ENCODE data around the gene LPXN. TPM values are rescaled to one million over a fixed set of nuclear protein-coding genes. Genes with fewer than 3 reads are reported as not detected.

The LPXN gene
- total RNA-seq, 4 donors from 2014 or later, result 12.3 to 66.0 (median 18.2) TPM

GRCh38 chr11:58592760-58593472, 17.3 kb upstream of the LPXN start:
- DNase-seq, result peak in 1 of 3 donors; percentile 65
- TF ChIP-seq CTCF (IDR thresholded peaks at IDR 0.05) (no peak), POLR2A (IDR thresholded peaks at IDR 0.05) (no peak)

GRCh38 chr11:58591659-58592058, 16.0 kb upstream of the LPXN start:
- H3K4me3 ChIP-seq, result no peak overlapping the region
- no peak overlapping the region for H3K27ac ChIP-seq
- H3K36me3 ChIP-seq, result no peaks in the 10 kb centered on the region
- no peak for DNase-seq
- H3K4me1 ChIP-seq, result peaks cover 0 to 38% (median 0%) of the 10 kb centered on the region in 4 donors
- TF ChIP-seq CTCF (IDR thresholded peaks at IDR 0.05) (no peak), POLR2A (IDR thresholded peaks at IDR 0.05) (no peak)
- no peaks in the 10 kb centered on the region for H3K27me3 ChIP-seq
- H3K9me3 ChIP-seq, result no peaks in the 10 kb centered on the region

More at GRCh38 chr11:58592760-58593472, 17.3 kb upstream of the LPXN start:
- H3K4me3 ChIP-seq, result no peak overlapping the region
- H3K9me3 ChIP-seq, result no peaks in the 10 kb centered on the region
- H3K4me1 ChIP-seq, result peaks cover 0 to 51% (median 0%) of the 10 kb centered on the region in 4 donors
- no peaks in the 10 kb centered on the region for H3K36me3 ChIP-seq
- H3K27me3 ChIP-seq, result no peaks in the 10 kb centered on the region
- peak overlapping the region in 1 of 4 donors; percentile 39 for H3K27ac ChIP-seq

- Histone ChIP-seq H3K27me3 (no peaks in the 10 kb centered on the region), H3K4me1 (peaks cover 0 to 20% (median 0%) of the 10 kb centered on the region in 4 donors), H3K9me3 (no peaks in the 10 kb centered on the region), H3K4me3 (no peak overlapping the region), H3K36me3 (peaks cover 0 to 10% (median 0%) of the 10 kb centered on the region in 3 donors), H3K27ac (no peak overlapping the region)
- TF ChIP-seq CTCF (IDR thresholded peaks at IDR 0.05), result no peak
- TF ChIP-seq POLR2A (IDR thresholded peaks at IDR 0.05), result no peak
- DNase-seq, result no peak
Measured at GRCh38 chr11:58586998-58587397, 11.3 kb upstream of the LPXN start.

- H3K9me3 ChIP-seq, result no peaks in the 10 kb centered on the region
- no peak overlapping the region for H3K27ac ChIP-seq
- H3K4me1 ChIP-seq, result peaks cover 0 to 38% (median 4%) of the 10 kb centered on the region in 4 donors
- peaks cover 0 to 10% (median 0%) of the 10 kb centered on the region in 3 donors for H3K36me3 ChIP-seq
- H3K27me3 ChIP-seq, result no peaks in the 10 kb centered on the region
- H3K4me3 ChIP-seq, result no peak overlapping the region
- TF ChIP-seq POLR2A (IDR thresholded peaks at IDR 0.05), result no peak
- no peak for TF ChIP-seq CTCF (IDR thresholded peaks at IDR 0.05)
- DNase-seq, result no peak
Measured at GRCh38 chr11:58582437-58582836, 6.8 kb upstream of the LPXN start.

GRCh38 chr11:58580311-58580710, 4.7 kb upstream of the LPXN start:
- DNase-seq, result no peak
- no peaks in the 10 kb centered on the region for H3K9me3 ChIP-seq
- peaks cover 0 to under 1% (median 0%) of the 10 kb centered on the region in 3 donors for H3K36me3 ChIP-seq
- peaks cover 0 to 58% (median 13%) of the 10 kb centered on the region in 4 donors for H3K4me1 ChIP-seq
- no peaks in the 10 kb centered on the region for H3K27me3 ChIP-seq
- TF ChIP-seq POLR2A (IDR thresholded peaks at IDR 0.05) (no peak), CTCF (IDR thresholded peaks at IDR 0.05) (no peak)
- peak overlapping the region; percentile 2 to 93 (median 90) for H3K4me3 ChIP-seq
- peak overlapping the region in 2 of 4 donors; percentile 100 for H3K27ac ChIP-seq

Measured in Peyer's patch (tissue), 4 donors.